Measurements from ENCODE around the gene FADS6.

Gene FADS6

DNA sequence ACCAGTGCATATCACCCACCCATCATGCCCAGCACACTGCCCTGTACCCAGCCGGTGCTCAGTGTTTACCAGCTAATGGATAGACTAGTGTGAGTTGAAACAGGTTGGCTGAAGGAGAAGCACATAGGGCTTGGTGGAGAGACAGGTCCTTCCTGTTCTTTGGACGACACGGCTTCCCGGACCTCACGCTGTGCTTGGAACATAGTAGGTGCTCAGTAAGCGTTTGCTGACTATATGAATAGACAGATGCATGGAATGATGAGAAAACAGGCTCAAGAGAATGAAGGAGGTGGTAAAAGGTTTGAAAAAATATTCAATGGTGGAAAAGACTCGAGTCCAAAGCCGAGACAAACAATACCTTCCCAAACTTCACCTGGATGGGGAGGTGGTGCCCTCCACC lies 6.8 kb upstream of the FADS6 start:
- Histone ChIP-seq H3K18ac (ENCODE audit: low read length) (no peak overlapping the region), H4K8ac (ENCODE audit: low read depth, low read length) (no peak overlapping the region), H2BK120ac (ENCODE audit: low read depth, low read length) (no peak overlapping the region), H4K91ac (ENCODE audit: low read depth, low read length, poor library complexity) (no peak overlapping the region), H3K9ac (ENCODE audit: low read depth, low read length, poor library complexity) (no peak overlapping the region), H3K79me1 (ENCODE audit: low read depth, low read length) (no peaks in the 10 kb centered on the region), H2AK5ac (ENCODE audit: low read depth, low read length) (no peak overlapping the region), H3K23ac (ENCODE audit: low read depth, low read length, poor library complexity) (no peak overlapping the region), H2BK15ac (ENCODE audit: low read length) (no peak overlapping the region), H3K4ac (ENCODE audit: low read length) (no peak overlapping the region), H2AFZ (ENCODE audit: low read length) (no peak overlapping the region), H3K4me3 (ENCODE audit: low read length in 2 of 2) (no peak overlapping the region), H3K4me1 (ENCODE audit: control insufficient read depth in 2 of 2, insufficient read depth in 1 of 2, low read depth in 1 of 2, low read length in 2 of 2) (no peaks in the 10 kb centered on the region), H3K4me2 (ENCODE audit: insufficient read depth, low read length, poor library complexity, severe bottlenecking) (no peak overlapping the region), H3K27ac (replicated peaks; ENCODE audit: low read length) (no peak overlapping the region), H3K9me3 (replicated peaks in 1 of 2; ENCODE audit: control insufficient read depth in 2 of 2, insufficient read depth in 1 of 2, low read depth in 1 of 2, low read length in 2 of 2) (no peaks in the 10 kb centered on the region), H3K27me3 (ENCODE audit: control insufficient read depth in 3 of 3, insufficient read depth in 3 of 3, low read depth in 1 of 3, low read length in 3 of 3) (peaks cover 0 to 62% (median 13%) of the 10 kb centered on the region in 3 experiments), H2BK12ac (ENCODE audit: low read length) (no peak overlapping the region), H3K14ac (ENCODE audit: low read length) (no peak overlapping the region), H3K36me3 (replicated peaks in 1 of 2; ENCODE audit: control insufficient read depth in 2 of 2, insufficient read depth in 2 of 2, low read length in 2 of 2) (no peaks in the 10 kb centered on the region), H2BK5ac (ENCODE audit: low read length) (no peak overlapping the region)
- WGBS, 2 donors (ENCODE audit: extremely low coverage in 2 of 2, insufficient read length in 2 of 2, insufficient replicate concordance in 1 of 2), result no CpG with 5 or more reads among the region's 8 CpGs
- no peak for DNase-seq (ENCODE audit: low spot score)

DNA sequence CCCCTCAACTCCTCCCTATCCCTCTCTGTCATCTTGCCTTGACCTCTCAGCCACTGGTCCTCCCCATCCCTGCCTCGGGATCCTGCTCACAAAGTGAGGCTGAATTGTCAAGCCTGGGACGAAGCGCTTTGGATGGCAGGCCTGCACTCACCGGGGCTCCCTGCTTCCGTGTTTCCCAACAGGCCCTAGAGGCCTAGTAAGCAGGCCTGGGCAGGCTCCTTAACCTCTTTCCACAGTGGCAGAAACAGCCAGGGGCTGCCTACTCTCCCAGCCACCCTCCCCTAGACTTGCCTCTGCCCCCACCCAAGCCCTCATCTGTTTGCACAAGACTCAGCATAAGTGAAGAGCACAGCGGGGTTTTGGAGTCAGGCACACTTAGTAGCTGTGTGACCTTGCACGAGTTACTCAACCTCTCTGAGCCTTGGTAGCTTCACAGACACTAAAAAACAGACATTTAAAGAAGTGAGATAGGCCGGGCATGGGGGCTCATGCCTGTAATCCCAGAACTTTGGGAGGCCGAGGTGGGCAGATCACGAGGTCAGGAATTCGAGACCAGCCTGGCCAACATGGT lies 5.0 kb upstream of the FADS6 start:
- no peak overlapping the region for H3K4ac ChIP-seq (ENCODE audit: low read length)
- H3K79me1 ChIP-seq (ENCODE audit: low read depth, low read length), result no peaks in the 10 kb centered on the region
- no peak overlapping the region for H3K4me2 ChIP-seq (ENCODE audit: insufficient read depth, low read length, poor library complexity, severe bottlenecking)
- no peak overlapping the region for H3K27ac ChIP-seq (replicated peaks; ENCODE audit: low read length)
- no peaks in the 10 kb centered on the region for H3K36me3 ChIP-seq (replicated peaks in 1 of 2; ENCODE audit: control insufficient read depth in 2 of 2, insufficient read depth in 2 of 2, low read length in 2 of 2)
- no peak overlapping the region for H3K18ac ChIP-seq (ENCODE audit: low read length)
- no peak overlapping the region for H3K14ac ChIP-seq (ENCODE audit: low read length)
- no peaks in the 10 kb centered on the region for H3K9me3 ChIP-seq (replicated peaks in 1 of 2; ENCODE audit: control insufficient read depth in 2 of 2, insufficient read depth in 1 of 2, low read depth in 1 of 2, low read length in 2 of 2)
- no peak overlapping the region for H2BK15ac ChIP-seq (ENCODE audit: low read length)
- H3K4me1 ChIP-seq (ENCODE audit: control insufficient read depth in 2 of 2, insufficient read depth in 1 of 2, low read depth in 1 of 2, low read length in 2 of 2), result peaks cover 0 to 3% of the 10 kb centered on the region in 2 donors
- H4K91ac ChIP-seq (ENCODE audit: low read depth, low read length, poor library complexity), result no peak overlapping the region
- DNase-seq (ENCODE audit: low spot score), result no peak
- H2AFZ ChIP-seq (ENCODE audit: low read length), result no peak overlapping the region
- H2BK5ac ChIP-seq (ENCODE audit: low read length), result no peak overlapping the region
- no peak overlapping the region for H4K8ac ChIP-seq (ENCODE audit: low read depth, low read length)
- H3K23ac ChIP-seq (ENCODE audit: low read depth, low read length, poor library complexity), result no peak overlapping the region
- peak overlapping the region; percentile 14 for H2AK5ac ChIP-seq (ENCODE audit: low read depth, low read length)
- H3K27me3 ChIP-seq (ENCODE audit: control insufficient read depth in 3 of 3, insufficient read depth in 3 of 3, low read depth in 1 of 3, low read length in 3 of 3), result peaks cover 7 to 79% (median 28%) of the 10 kb centered on the region in 3 experiments
- no CpG with 5 or more reads among the region's 11 CpGs for WGBS, 2 donors (ENCODE audit: extremely low coverage in 2 of 2, insufficient read length in 2 of 2, insufficient replicate concordance in 1 of 2)
- peak overlapping the region; percentile 30 for H3K9ac ChIP-seq (ENCODE audit: low read depth, low read length, poor library complexity)
- H2BK120ac ChIP-seq (ENCODE audit: low read depth, low read length), result no peak overlapping the region
- H3K4me3 ChIP-seq (ENCODE audit: low read length in 2 of 2), result no peak overlapping the region
- H2BK12ac ChIP-seq (ENCODE audit: low read length), result no peak overlapping the region

GRCh38 chr17:74893936-74894671 lies 671 bp upstream of the FADS6 start:
- Histone ChIP-seq H3K9me3 (replicated peaks in 1 of 2; ENCODE audit: control insufficient read depth in 2 of 2, insufficient read depth in 1 of 2, low read depth in 1 of 2, low read length in 2 of 2) (no peaks in the 10 kb centered on the region), H3K4me1 (ENCODE audit: control insufficient read depth in 2 of 2, insufficient read depth in 1 of 2, low read depth in 1 of 2, low read length in 2 of 2) (peaks cover 0 to 5% of the 10 kb centered on the region in 2 donors), H2AK5ac (ENCODE audit: low read depth, low read length) (no peak overlapping the region), H3K4ac (ENCODE audit: low read length) (no peak overlapping the region), H2BK120ac (ENCODE audit: low read depth, low read length) (no peak overlapping the region), H2BK15ac (ENCODE audit: low read length) (no peak overlapping the region), H3K18ac (ENCODE audit: low read length) (peak overlapping the region; percentile 5), H3K4me3 (ENCODE audit: low read length in 2 of 2) (no peak overlapping the region), H3K27ac (replicated peaks; ENCODE audit: low read length) (no peak overlapping the region), H3K9ac (ENCODE audit: low read depth, low read length, poor library complexity) (no peak overlapping the region), H2AFZ (ENCODE audit: low read length) (no peak overlapping the region), H3K36me3 (replicated peaks in 1 of 2; ENCODE audit: control insufficient read depth in 2 of 2, insufficient read depth in 2 of 2, low read length in 2 of 2) (no peaks in the 10 kb centered on the region), H3K79me1 (ENCODE audit: low read depth, low read length) (no peaks in the 10 kb centered on the region), H4K91ac (ENCODE audit: low read depth, low read length, poor library complexity) (no peak overlapping the region), H3K27me3 (ENCODE audit: control insufficient read depth in 3 of 3, insufficient read depth in 3 of 3, low read depth in 1 of 3, low read length in 3 of 3) (peaks cover 16 to 90% (median 46%) of the 10 kb centered on the region in 3 experiments), H3K23ac (ENCODE audit: low read depth, low read length, poor library complexity) (no peak overlapping the region), H3K4me2 (ENCODE audit: insufficient read depth, low read length, poor library complexity, severe bottlenecking) (peak overlapping the region; percentile 86), H4K8ac (ENCODE audit: low read depth, low read length) (no peak overlapping the region), H2BK12ac (ENCODE audit: low read length) (no peak overlapping the region), H3K14ac (ENCODE audit: low read length) (peak overlapping the region; percentile 10), H2BK5ac (ENCODE audit: low read length) (no peak overlapping the region)
- no CpG with 5 or more reads among the region's 22 CpGs for WGBS, 2 donors (ENCODE audit: extremely low coverage in 2 of 2, insufficient read length in 2 of 2, insufficient replicate concordance in 1 of 2)
- DNase-seq (ENCODE audit: low spot score), result no peak

GRCh38 chr17:74892013-74892841 lies 1.2 kb downstream of the FADS6 start:
- Histone ChIP-seq H2BK15ac (ENCODE audit: low read length) (peak overlapping the region; percentile 49), H2BK12ac (ENCODE audit: low read length) (no peak overlapping the region), H2AFZ (ENCODE audit: low read length) (no peak overlapping the region), H3K4ac (ENCODE audit: low read length) (no peak overlapping the region), H3K27me3 (ENCODE audit: control insufficient read depth in 3 of 3, insufficient read depth in 3 of 3, low read depth in 1 of 3, low read length in 3 of 3) (peaks cover 16 to 91% (median 46%) of the 10 kb centered on the region in 3 experiments), H3K27ac (replicated peaks; ENCODE audit: low read length) (no peak overlapping the region), H3K79me1 (ENCODE audit: low read depth, low read length) (no peaks in the 10 kb centered on the region), H3K23ac (ENCODE audit: low read depth, low read length, poor library complexity) (no peak overlapping the region), H3K4me2 (ENCODE audit: insufficient read depth, low read length, poor library complexity, severe bottlenecking) (no peak overlapping the region), H3K9ac (ENCODE audit: low read depth, low read length, poor library complexity) (peak overlapping the region; percentile 70), H2AK5ac (ENCODE audit: low read depth, low read length) (peak overlapping the region; percentile 90), H3K4me3 (ENCODE audit: low read length in 2 of 2) (no peak overlapping the region), H3K9me3 (replicated peaks in 1 of 2; ENCODE audit: control insufficient read depth in 2 of 2, insufficient read depth in 1 of 2, low read depth in 1 of 2, low read length in 2 of 2) (no peaks in the 10 kb centered on the region), H3K18ac (ENCODE audit: low read length) (peak overlapping the region; percentile 71), H3K36me3 (replicated peaks in 1 of 2; ENCODE audit: control insufficient read depth in 2 of 2, insufficient read depth in 2 of 2, low read length in 2 of 2) (no peaks in the 10 kb centered on the region), H3K4me1 (ENCODE audit: control insufficient read depth in 2 of 2, insufficient read depth in 1 of 2, low read depth in 1 of 2, low read length in 2 of 2) (peaks cover 0 to 7% of the 10 kb centered on the region in 2 donors), H2BK120ac (ENCODE audit: low read depth, low read length) (no peak overlapping the region), H3K14ac (ENCODE audit: low read length) (peak overlapping the region; percentile 89), H4K8ac (ENCODE audit: low read depth, low read length) (no peak overlapping the region), H4K91ac (ENCODE audit: low read depth, low read length, poor library complexity) (no peak overlapping the region), H2BK5ac (ENCODE audit: low read length) (peak overlapping the region; percentile 66)
- no peak for DNase-seq (ENCODE audit: low spot score)
- no CpG with 5 or more reads among the region's 20 CpGs for WGBS, 2 donors (ENCODE audit: extremely low coverage in 2 of 2, insufficient read length in 2 of 2, insufficient replicate concordance in 1 of 2)

All from neuronal stem cell (in vitro differentiated cells).